HG03196 (cell line): ENCODE results near the gene PCNX3.

Source experiments
- ATAC-seq: cut with Tn5 transposase; IDR thresholded peaks from one replicate; pipeline ENCODE4 v1.9.1; 2021; ENCODE audit not compliant: unreplicated experiment

The PCNX3 gene

GRCh38 chr11:65615229-65615949 is at the start of gene PCNX3:
PCNX3 (plus strand) TSS chr11:65615776; CDS start chr11:65616312, 536 bp downstream.
- ATAC-seq = peak; percentile 75

- ATAC-seq = peak; percentile 2
Measured at GRCh38 chr11:65569164-65569972, 46.2 kb upstream of the PCNX3 start.

- peak; percentile 56 for ATAC-seq
Measured at GRCh38 chr11:65569973-65570918, 45.3 kb upstream of the PCNX3 start, which contains the start of gene ZNRD2. ZNRD2 (plus strand) TSS chr11:65570477; CDS start chr11:65570492, 15 bp downstream.

- no peak for ATAC-seq
Measured at GRCh38 chr11:65571420-65571819, 44.2 kb upstream of the PCNX3 start.

GRCh38 chr11:65571940-65572339 is 43.6 kb upstream of the PCNX3 start:
- no peak for ATAC-seq

GRCh38 chr11:65572356-65573051 is 43.1 kb upstream of the PCNX3 start, which contains the start of gene FAM89B:
FAM89B (plus strand) TSS chr11:65572538; CDS start chr11:65572670, 132 bp downstream.
- no peak for ATAC-seq

- ATAC-seq = no peak
Measured at GRCh38 chr11:65573391-65574079, 42.0 kb upstream of the PCNX3 start.

GRCh38 chr11:65574109-65574810 is 41.3 kb upstream of the PCNX3 start:
- peak; percentile 28 for ATAC-seq

- no peak for ATAC-seq
Measured at GRCh38 chr11:65574811-65575567, 40.6 kb upstream of the PCNX3 start.

- ATAC-seq = no peak
Measured at GRCh38 chr11:65575568-65576231, 39.9 kb upstream of the PCNX3 start, which contains the start of gene EHBP1L1. EHBP1L1 (plus strand) TSS chr11:65576053; CDS start chr11:65576303, 250 bp downstream.

- no peak for ATAC-seq
Measured at GRCh38 chr11:65576232-65576866, 39.2 kb upstream of the PCNX3 start.

- ATAC-seq = no peak
Measured at GRCh38 chr11:65576867-65577755, 38.5 kb upstream of the PCNX3 start.

- no peak for ATAC-seq
Measured at GRCh38 chr11:65577756-65578109, 37.8 kb upstream of the PCNX3 start.

- no peak for ATAC-seq
Measured at GRCh38 chr11:65578134-65578533, 37.4 kb upstream of the PCNX3 start.

- no peak for ATAC-seq
Measured at GRCh38 chr11:65578667-65579066, 36.9 kb upstream of the PCNX3 start.

GRCh38 chr11:65579291-65579690 is 36.3 kb upstream of the PCNX3 start:
- ATAC-seq = no peak
